ENCODE data around the gene MPEG1. TPM values are rescaled to one million over a fixed set of nuclear protein-coding genes. Genes with fewer than 3 reads are reported as not detected.

The MPEG1 gene
- polyA plus RNA-seq, 3 donors: 2.3 to 13.5 (median 11.8) TPM

DNA sequence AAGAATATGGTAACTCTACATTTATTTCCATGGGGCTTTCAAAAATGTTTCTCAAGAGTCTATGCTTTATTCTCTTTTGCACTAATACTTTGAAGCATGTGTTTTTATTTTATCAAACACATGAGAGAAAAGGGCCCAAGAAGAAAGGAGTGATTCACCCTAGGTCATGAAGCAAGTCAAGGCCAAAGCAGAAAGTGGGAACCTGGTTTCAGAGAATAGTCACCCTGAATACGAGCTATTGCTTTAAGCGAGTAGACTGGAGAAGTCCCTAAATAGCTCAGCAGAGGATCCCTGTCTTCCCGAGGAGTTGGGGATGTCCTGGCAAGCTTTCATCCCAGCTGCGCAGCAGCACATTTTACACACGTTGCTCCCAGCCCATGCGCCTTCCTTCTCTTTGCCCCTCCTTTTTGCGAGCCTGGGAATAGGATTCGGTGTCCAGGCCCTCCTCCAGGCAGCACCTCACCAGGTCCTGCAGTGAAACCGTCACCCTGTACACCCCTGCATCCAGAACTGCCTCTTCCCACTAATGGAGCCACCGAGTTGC is 19.1 kb downstream of the MPEG1 start:
- 91 to 92% (median 91%) methylated on average over 10 of the region's 10 CpGs for WGBS, 3 donors
- no peak overlapping the region for H3K27ac ChIP-seq (ENCODE audit: low read depth, low read length)

DNA sequence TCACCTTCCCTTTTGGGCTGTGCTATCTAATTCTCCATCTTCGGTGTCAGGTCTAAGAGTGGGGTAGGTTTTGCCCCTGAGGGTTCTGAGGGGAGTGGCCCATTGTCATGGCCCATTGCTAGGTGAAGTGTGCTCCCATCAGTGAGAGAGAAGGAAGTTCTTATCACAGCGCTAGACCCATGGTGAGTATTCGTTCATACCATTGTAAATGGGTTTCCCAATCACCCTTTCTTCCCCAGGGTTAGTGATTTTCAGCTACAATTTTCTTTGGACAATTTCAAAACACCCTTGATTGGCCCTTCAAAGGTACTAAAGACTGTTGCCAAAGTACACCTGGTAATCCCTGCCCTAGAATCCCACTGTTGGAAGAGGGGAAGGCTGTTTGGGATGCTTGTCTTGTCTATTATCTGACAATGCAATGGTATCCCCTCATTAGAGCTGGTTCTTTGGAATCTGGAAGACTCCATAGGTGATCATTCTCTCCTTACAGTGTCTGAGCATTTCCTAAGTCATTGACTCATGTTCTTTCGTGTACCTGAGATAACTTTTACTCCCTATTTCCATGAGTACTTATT is 20.2 kb downstream of the MPEG1 start:
- WGBS, 3 donors: 85 to 88% (median 86%) methylated on average over 4 of the region's 4 CpGs

DNA sequence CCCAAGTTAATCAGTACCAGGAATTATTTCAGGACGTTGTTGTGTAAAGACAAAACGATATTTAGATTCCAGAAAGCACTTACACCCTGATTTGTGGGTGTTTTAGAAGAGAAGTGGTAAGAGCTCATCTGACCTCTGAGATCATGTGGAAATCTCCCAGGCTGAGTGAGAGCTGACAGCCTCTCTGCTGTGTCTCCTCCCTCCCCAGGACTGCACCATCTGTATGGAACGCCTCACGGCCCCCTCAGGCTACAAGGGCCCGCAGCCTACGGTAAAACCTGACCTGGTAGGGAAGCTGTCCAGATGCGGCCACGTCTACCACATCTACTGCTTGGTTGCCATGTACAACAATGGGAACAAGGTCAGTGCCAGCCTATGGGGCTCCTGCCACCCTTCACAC is 20.8 kb downstream of the MPEG1 start:
- WGBS, 3 donors: 86 to 90% (median 89%) methylated on average over 8 of the region's 8 CpGs
- no peak overlapping the region for H3K27ac ChIP-seq (ENCODE audit: low read depth, low read length)

More for the DNA sequence above, 20.2 kb downstream of the MPEG1 start:
- no peak overlapping the region for H3K27ac ChIP-seq (ENCODE audit: low read depth, low read length)

DNA sequence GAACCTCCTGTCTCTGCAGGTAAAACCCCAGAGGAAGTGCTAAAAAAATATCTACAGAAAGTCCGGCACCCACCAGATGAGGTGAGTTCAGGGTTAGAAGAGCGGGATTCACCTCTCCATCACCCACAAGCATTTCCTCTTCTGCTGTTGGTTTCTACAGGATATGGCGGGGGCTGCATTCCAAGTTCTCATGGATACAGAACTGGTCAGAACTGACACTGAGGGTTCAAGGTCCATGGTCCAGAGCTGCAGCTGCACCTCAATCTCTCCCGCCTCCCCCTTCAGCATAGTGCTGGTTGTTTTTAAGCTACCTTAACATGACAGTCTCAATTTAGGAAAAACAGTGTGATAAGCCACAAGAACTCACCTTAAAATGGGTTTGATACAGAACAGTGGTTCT is 21.6 kb downstream of the MPEG1 start:
- WGBS, 3 donors: 66 to 92% (median 76%) methylated on average over 4 of the region's 4 CpGs
- no peak overlapping the region for H3K27ac ChIP-seq (ENCODE audit: low read depth, low read length)

DNA sequence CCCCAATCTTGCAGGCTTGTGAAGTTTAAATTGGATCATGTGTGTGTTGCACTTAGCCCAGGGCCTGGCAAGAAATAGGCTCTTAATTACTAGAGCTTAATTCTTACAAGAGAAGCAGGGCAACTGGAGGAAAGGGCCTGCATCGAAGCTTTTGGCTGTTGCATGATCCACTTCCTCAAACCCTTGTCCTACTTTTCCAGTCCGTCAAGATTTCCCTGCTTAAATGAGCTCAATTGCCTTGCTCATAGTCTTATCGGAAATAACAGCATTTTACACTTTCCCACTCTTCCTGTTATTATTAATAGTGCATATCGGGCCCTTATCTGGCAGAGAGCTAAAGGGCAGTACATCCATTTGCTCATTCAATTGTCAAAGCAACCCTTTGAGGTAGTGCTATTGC is 22.7 kb downstream of the MPEG1 start:
- H3K27ac ChIP-seq (ENCODE audit: low read depth, low read length): no peak overlapping the region
- WGBS, 3 donors: 31 to 61% (median 33%) methylated on average over 4 of the region's 4 CpGs

DNA sequence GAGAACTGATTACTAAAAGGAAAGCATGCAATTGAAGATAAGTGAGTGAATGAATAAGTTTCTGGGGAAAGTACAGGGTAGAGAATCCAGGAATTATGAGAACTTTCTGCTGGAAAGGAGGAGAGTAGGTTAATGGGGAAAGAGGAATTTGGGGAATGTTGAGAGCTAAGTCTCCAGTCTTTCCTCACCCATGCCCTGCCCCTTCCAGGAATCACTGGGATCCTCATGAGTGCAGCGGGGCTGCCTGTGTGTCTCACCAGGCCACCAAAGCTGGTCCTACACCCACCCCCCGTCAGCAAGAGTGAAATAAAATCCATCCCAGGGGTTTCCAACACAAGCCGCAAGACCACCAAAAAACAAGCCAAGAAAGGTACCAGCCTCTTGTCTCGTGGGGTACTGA is 23.8 kb downstream of the MPEG1 start:
- WGBS, 3 donors: 81 to 86% (median 83%) methylated on average over 4 of the region's 4 CpGs
- H3K27ac ChIP-seq (ENCODE audit: low read depth, low read length): no peak overlapping the region

DNA sequence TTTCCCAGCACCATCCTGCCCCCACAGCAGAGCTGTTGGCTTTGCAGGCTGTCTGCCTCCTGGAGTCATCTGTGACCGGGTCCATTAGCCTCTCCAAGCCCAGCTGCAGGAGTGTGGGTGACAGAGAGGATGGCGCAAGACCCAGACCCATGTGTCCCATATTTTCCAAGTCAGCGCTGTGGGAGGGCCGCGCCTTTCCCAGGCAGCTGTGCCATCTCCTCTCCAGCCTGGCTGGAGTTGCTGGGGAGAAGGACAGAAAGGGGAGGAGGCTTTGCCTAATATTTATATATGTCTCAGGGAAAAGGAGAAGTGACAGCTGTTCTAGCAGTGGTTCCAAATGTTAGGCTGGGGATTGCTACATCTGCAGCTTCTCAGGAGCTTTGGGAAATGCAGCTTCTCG is 25.1 kb downstream of the MPEG1 start:
- H3K27ac ChIP-seq (ENCODE audit: low read depth, low read length): no peak overlapping the region
- WGBS, 3 donors: 56 to 73% (median 58%) methylated on average over 6 of the region's 6 CpGs

DNA sequence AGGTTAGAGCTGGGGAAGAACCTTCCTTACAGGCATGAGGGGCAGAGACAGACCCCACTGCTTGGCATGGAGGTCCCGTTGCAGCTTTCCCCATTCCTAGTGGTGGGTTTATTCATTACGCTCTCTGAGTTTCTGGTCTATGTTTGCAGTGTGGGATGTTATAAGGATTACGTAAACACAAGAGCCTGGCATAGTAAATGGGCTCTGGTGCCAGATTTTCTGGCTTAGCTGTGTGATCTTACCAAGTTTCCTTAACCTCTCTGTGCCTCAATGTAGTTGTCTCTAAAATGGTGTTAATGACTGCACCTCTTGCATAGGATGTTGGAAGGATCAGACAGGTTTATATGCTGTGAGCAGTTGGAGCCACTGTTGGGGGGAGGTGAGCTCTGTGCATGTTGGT is 25.7 kb downstream of the MPEG1 start:
- 73 to 85% (median 78%) methylated on average over 3 of the region's 3 CpGs for WGBS, 3 donors
- no peak overlapping the region for H3K27ac ChIP-seq (ENCODE audit: low read depth, low read length)

DNA sequence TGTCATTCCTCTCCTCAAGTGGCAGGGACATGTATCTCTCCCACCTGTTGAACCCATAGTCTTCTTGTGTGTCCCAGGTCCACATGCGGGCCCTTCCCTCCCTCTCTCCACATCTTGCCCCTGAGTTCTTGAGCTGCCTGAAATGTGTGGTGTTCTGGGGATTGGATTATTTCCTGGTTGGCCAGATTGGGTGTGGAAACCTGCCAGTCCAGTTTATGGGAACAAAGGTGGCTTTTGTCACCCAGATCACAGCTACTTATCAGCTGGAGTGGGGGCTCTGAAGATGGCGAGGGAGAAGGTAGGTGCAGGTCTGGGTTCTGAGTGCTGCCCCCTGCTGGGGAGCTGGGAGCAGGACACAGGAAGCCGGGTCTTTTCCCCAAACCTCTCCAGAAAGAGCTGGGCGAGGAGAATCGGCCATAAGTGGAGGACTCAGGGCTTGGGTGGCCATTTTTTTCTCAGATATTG is 26.6 kb downstream of the MPEG1 start:
- H3K27ac ChIP-seq (ENCODE audit: low read depth, low read length): no peak overlapping the region
- WGBS, 3 donors: 33 to 78% (median 78%) methylated on average over 5 of the region's 5 CpGs

DNA sequence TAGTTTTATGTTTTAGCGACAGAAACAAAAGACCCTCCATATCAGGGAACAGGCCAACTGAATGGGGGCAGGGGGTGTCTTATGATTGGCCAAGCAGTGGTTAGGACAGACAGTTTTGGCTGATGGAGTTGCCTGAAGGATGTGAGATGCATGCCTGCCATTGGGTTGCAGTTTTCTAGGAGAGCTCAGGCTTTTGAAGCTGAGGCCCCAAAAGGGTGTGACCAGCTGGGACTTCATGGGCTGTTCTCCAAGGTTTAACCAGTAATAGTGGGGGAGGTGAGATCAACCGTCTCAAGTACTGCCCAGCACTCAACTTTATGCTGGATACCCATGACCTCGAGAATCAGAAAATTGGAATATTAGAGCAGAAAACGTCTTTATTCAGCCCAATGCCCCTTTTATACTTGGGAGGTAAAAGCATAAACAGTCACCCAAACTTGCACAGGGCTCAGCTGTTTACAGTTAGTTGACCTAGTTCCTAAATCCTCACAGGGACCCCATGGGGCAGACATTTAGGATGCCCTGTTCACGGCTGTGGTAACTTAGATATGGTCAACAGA is 27.3 kb downstream of the MPEG1 start:
- no peak overlapping the region for H3K27ac ChIP-seq (ENCODE audit: low read depth, low read length)
- WGBS, 3 donors: 62 to 67% (median 65%) methylated on average over 5 of the region's 5 CpGs

DNA sequence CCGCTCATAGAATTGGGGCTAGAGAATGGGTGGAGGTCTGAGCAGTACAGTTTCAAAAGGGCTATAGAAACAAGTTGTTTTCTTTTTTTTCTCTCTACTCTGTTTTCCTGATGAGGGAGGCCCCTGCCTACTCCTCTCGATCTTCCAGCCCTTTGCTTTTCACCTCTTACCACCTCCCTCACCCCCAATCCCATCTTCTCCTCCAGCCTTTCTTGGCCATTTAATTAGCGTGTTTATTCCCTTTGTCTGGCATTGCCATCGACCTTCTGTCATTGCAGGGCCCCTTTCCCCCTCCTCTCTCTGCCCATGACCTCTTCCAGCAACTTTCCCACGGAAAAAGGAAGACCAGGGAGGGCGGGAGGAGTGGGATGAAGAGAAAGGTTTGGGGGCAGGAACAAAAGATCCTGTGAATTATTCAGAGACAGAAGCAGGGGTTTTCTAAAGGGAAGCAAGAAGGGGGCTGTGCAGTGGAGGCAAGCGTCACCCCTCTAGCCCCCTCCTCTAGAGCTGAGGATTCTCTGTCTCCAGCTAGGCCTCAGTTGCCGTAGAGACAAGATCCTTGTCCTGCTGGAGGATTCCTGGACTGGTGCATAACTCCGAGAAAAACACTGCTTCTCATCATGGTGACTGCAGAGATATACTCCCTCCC is 27.9 kb downstream of the MPEG1 start:
- WGBS, 3 donors: 63 to 68% (median 67%) methylated on average over 9 of the region's 9 CpGs
- H3K27ac ChIP-seq (ENCODE audit: low read depth, low read length): no peak overlapping the region

DNA sequence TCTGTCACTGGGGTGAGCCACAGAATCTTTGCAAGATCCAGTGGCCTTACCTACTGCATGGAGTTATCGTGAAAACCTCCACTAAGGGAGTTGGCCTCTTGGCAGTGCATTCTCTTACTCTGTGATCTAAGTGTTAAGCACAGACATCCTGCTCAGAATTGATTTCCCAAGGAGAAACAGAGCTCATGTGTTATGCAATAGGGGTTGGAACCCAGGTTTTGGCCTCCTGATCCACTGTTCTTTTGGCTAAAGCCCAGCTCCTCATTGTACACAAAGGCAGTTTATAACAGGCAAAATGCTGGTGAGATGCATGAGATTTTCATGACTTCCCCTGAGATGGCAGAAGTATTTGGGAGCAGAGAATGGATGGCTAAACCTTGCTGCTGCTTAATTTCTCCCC is 29.0 kb downstream of the MPEG1 start:
- WGBS, 3 donors: 41 to 67% (median 47%) methylated on average over 1 of the region's 1 CpG
- no peak overlapping the region for H3K27ac ChIP-seq (ENCODE audit: low read depth, low read length)

DNA sequence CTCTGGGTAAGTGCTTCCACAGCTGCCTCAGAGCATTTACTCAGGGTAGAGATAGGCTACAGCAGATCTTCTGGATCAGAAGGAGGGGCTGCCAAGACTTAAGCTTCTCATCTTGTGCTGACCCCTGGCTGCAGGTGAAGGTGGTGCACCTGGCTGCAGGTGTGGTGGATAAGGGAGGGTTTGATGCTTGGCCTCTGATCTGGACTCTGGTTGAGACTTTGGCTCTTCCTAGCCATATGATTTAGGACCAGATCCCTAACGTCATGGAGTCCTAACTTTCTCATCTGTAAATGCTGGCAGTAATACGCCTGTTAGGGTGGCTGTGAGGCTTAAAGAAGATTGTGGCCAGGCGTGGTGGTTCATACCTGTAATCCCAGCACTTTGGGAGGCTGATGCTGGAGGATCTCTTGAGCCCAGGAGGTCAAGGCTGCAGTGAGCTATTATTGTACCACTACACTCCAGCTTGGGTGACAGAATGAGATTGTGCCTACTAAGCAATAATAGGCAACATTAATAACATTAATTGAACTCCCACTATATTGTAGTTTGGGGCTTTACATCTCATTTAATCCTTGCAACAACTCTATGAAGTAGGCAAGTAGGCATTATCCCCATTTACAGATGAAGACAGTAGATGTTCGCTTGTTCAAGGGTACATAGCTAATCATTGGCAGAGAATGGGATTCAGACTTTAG is 30.1 kb downstream of the MPEG1 start:
- 87 to 95% (median 92%) methylated on average over 4 of the region's 4 CpGs for WGBS, 3 donors
- H3K27ac ChIP-seq (ENCODE audit: low read depth, low read length): no peak overlapping the region

DNA sequence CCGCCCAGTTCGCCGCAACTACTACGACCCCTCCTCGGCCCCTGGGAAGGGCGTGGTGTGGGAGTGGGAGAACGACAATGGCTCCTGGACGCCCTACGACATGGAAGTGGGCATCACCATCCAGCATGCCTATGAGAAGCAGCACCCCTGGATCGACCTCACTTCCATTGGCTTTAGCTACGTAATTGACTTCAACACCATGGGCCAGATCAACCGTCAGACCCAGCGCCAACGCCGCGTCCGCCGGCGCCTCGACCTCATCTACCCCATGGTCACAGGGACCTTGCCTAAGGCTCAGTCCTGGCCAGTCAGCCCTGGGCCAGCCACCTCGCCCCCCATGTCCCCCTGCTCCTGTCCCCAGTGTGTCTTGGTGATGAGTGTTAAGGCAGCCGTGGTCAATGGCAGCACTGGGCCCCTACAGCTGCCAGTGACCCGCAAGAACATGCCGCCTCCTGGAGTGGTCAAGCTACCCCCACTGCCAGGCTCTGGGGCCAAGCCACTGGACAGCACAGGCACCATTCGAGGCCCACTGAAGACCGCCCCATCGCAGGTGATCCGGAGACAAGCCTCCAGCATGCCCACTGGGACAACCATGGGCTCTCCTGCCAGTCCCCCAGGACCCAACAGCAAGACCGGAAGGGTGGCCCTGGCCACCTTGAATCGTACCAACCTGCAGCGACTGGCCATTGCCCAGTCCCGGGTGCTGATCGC is 30.8 kb downstream of the MPEG1 start:
- no peak overlapping the region for H3K27ac ChIP-seq (ENCODE audit: low read depth, low read length)
- WGBS, 3 donors: 94 to 96% (median 95%) methylated on average over 33 of the region's 33 CpGs

DNA sequence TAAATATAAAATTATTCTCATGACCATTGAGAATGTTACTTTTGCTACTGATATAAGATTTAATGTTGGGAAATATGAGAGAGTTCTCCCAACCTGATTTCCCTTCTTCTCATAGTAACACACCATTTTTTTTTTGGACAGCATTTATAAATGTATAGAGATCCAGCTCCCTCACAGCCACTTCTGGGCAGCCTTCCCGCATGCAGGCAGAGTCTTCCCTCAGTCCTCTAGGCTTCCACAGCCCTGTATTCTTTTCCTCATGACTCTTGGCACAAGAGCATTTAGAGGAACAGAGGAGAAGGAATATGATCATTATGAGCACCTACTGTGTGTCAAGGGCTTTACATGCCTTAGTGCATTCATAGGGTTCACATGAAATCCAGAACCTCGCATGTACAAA is 31.8 kb downstream of the MPEG1 start:
- 85 to 95% (median 88%) methylated on average over 2 of the region's 2 CpGs for WGBS, 3 donors
- H3K27ac ChIP-seq (ENCODE audit: low read depth, low read length): no peak overlapping the region

DNA sequence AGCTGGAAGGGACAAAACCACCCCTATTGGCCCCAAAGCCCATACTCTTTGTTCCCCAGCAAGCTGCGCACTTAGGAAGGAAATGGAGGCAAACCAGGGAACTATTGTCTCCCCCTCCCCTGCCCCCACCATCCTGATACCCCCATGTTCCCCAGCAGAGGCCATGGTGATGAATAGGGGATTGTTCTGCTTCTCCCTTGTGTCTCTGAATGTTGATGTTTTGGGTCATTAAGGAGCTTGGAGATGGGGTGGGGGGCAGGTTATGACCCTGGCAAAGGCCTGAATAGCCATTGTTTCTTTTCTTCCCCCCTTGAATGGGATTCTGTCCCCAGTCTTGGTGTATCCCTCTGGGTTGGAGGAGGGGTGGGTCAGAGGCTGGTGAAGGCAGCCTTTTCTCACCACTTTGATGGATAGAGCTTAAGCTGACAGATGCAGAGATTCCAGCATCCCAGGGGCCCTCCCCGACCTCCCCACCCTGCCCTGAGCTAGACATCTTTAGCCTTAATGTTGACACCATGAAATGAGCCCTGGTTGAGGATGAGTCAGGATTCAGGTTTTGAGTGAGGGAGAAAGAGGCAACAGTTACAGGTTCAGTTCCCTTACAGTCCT is 32.5 kb downstream of the MPEG1 start:
- no peak overlapping the region for H3K27ac ChIP-seq (ENCODE audit: low read depth, low read length)
- WGBS, 3 donors: 73 to 86% (median 85%) methylated on average over 2 of the region's 2 CpGs

DNA sequence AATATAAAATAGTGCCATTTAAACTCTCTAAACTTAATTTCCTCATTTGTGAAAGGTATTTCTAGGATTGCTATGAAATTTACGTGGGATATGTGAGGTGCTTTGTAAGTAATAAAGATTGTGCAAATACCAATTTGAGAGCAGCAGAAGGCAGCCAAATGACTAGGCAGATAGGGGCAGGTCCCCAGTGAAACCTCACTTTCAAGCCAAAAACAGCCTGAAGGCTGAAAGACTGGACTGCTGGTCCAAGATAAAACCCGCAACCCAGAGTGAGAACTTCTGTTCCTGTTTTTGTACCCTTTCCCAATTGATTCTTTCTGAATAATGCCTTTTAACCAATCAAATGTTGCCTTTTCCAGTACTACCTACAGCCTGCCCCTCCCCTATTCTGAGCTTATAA is 33.6 kb downstream of the MPEG1 start:
- no peak overlapping the region for H3K27ac ChIP-seq (ENCODE audit: low read depth, low read length)
- 71 to 84% (median 82%) methylated on average over 2 of the region's 2 CpGs for WGBS, 3 donors

DNA sequence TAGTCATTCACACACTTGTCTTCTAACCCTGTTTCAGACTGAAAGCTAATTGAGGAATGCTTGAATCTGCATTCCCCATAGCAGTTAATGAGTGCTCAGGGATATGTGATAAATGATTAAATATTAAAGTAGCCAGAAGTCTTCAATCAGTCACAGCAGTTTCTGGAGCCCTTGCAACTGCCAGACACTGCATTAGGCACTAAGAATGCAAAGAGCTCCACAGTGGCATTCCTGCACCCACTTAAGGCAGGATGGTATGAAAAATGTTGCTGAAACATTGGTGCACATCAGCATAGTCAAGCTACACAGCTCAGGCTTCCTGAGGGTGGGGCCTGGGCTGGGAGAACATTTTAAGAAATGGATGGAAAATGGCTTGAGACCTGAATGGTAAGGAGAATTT is 34.3 kb downstream of the MPEG1 start:
- H3K27ac ChIP-seq (ENCODE audit: low read depth, low read length): no peak overlapping the region

Measured in adipose tissue (tissue), 3 donors.